Colon (tissue), 2 donors: ENCODE results near the gene RHBDD1.

Experiments used
- FAIRE-seq: peaks from 2 replicates; lab custom pipeline; 2012; peaks lifted over from hg19 to GRCh38; lab: Jason Lieb, UNC
- donor health status: control.
- donor health status: control.

Gene RHBDD1, protein sequence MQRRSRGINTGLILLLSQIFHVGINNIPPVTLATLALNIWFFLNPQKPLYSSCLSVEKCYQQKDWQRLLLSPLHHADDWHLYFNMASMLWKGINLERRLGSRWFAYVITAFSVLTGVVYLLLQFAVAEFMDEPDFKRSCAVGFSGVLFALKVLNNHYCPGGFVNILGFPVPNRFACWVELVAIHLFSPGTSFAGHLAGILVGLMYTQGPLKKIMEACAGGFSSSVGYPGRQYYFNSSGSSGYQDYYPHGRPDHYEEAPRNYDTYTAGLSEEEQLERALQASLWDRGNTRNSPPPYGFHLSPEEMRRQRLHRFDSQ

DNA sequence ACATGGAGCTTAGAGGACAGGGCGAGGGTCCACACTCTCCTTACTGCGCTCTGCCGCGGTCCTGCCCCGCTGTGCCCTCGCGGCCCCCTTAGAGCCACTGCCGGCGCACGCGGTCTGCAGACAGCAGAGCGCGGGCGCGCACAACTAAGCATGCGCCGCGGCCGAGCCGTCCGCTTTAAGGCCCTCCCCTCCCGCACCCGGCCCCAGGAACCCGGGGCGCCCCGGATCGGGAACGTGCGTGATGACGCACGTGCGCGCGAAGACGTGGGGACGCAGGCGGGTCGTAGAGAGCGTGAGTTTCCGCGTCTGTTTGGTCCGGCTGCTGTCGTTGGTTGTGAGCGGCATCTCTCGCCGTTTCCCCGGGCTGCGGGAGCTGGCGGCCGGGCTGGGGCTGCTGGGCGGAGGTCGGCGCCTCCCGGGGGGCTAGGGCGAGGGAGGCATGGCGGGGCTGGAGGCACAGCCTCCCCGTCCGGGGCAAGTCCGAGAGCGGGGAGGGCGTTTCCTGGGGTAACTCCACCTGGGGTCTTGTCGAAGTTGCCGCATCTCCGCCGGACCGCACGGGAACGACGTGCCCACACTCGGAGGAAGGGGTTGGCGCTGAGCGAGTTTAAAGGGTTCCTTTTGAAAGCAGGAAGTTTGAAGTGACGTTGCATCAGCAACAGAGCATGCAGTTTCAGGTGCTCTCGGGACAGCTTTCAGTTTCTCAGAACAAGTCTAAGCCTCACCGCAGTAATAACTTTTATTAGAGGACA, at the start of gene RHBDD1:
RHBDD1 (plus strand) TSS at position 259 of the 752 bp plus-strand sequence. CDS start 28,640 bp downstream, outside the sequence.
- FAIRE-seq = no peak

DNA sequence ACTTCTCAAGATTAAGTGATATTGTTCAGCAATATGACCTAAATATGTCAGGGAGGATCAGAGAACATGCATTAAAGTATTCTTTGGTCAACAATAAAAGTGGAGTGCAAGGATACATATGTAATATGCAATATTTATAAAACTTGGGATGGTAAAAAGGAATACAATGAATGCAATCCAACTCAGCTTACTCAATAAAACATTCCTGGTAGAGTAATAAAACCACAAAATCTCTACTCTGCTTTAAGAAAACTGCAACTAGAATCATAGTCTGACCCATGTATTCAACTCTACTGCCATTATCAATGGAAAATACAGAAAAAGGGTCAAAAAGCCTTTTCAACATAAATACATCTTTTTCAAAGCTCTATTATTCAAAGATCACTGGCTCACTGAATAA, 47.8 kb upstream of the RHBDD1 start:
- FAIRE-seq = no peak

DNA sequence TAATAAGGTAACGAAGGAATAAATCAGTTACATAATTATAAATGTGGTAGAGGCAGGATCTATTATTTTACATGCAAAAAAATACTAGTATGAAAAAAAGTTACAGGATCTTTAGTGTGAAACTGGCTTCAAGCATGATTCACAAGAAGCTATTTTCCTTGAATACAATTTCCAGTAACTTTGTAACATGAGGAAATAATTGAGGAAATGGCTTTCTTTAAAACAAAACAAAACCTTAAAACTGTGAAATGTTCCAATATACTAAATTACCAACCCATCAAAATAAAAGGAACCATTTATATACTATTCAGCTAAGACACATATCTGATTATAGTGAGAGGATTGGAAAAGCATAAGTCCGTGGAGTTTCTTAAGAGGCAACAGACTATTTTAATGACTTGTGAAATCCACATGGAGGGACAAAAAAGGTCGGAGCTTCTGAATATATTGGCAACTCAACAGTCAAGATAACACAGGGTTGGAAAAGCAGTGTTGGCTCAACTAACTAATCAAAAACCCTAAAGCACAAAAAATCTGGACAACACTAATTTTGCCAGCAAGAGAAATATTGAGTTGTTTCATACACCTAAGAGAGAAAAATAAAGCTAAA, 46.9 kb upstream of the RHBDD1 start:
- no peak for FAIRE-seq

DNA sequence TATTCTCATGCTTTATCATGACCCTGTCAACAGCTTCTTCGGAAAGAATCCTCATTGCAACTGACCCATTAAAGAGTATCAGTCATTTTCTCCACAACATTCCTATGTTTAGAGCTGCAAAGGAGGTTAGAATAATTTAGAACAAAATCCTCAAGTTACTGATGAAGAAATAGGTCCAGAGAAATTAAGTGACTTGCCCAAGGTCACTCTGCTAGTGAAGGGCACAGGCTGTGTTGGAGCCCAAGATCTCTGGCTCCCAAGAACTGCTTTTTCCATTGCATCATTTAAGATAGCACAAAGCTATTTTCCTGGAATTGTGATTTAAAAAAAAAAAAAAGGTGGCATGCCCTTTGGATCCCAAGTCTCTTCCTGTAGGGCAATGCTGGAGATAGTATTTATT, 45.8 kb upstream of the RHBDD1 start:
- FAIRE-seq = no peak

DNA sequence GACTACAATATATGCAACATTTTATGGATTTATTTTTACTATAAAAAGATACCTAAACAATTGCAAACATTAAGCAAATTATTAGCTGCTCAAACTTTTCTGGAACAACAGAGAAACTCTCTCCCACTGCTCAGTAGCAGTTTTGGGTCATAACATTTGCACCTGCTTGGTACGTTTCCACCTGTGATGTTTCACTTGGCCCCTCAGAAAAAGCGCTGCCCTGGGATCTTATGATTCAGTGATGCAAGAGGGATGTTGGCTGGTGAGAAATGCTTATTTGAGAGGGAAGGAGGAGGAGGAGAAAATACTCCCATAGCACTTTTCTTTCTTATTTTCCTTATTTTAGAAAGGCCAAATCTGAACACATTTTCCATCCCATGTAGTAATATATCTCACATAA, 45.4 kb upstream of the RHBDD1 start:
- no peak for FAIRE-seq

DNA sequence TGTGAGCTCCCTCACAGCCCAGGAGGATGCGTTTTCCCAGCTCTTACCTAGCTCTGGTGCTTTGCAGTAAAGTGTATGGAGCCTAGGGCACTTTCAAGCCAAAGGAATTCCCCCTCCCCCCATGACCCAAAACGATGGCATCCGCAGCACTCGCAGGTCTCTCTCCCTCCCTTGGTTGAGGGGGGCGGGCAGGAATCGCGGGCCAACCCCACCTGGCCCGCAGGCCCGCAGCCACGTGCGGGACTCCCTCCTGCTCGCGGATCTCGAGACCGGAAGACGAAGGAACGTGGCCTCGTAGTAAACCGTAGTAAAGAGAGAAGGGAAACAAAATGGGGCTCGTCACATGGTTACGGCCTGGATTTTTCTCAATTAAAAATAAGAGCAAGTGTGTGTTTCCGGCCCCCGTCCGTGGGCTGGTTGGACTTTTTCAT, 44.8 kb upstream of the RHBDD1 start:
- FAIRE-seq = no peak

DNA sequence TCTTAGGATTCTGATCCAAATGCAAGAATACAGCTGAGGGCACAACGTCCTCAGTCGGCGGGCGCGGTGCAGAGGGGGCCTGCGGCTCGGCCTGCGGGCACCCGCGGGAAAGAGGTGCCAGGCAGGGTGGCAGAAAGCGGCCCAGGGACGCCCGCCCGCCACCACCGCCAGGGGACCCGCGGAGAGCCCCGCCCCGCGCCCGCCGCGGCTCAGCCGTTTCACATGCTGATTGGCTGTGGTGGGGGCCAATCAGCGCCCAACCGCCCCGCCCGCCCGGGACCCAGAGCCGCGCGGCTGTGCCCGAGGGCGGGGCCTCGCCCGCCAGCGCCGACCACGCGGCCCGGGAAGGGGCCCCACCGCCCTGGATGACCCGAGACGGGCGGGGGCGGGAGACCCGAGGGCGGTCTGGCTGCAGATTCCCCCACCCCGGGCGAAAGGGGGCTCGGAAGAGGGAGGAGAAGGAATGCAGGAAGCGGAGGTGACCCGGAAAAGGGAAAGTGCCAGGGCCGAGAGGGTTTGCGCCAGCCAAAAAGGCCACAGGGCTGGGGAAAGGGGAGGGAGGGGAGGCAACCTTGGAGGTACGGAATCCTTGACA, 44.3 kb upstream of the RHBDD1 start:
- no peak for FAIRE-seq

DNA sequence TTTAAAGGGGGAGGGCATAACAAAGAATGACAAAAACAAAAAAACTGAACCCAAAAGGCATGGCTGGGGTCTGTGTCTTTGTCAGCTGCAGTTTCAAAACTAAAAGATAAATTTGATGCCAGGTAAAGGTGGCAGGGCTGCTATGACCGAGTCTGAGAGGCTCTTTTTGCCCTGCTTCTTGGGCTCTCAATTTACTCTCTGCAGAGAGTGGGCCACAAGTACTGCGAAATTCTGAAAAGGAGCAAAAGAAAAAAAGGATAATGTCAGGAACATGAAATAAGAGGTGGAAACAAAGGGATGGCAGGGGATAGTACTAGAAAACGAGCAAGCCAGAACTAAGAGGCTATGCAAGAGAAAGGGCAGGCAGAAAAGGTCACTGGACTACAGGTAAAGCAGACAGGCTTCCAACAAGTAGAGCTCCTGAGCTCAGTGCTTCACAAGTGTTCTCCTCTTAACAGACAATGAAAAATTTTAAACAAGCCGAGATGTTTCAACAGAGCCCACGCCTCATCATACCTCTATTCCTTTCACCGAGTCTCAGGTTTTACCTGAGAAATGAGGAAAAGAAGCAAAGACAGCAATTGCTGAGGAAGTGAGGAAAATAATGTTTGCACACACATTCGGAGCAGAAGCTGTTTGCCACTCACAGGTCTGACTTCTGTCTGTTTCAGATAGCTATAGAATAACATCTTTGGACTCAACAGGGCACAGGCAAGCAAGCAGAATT, 43.5 kb upstream of the RHBDD1 start:
- no peak for FAIRE-seq

DNA sequence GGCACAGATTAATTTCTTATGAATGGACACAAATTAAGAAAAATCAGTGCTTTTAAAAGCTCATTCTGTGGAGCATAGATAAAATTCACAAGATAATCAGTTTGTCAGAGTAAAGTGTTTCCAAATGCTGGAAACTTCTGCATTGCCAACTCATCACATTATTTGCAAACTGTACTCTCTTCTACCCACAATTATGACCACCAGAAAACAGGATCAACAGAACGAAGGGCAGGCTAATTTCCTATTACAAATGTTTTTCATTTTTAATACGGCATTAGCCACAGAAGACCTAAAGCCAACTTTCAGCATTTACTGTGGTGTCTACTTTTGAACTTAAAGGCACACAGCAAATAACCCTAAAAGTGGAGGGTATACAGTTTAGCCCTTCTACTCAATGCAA, 42.2 kb upstream of the RHBDD1 start:
- FAIRE-seq = no peak

DNA sequence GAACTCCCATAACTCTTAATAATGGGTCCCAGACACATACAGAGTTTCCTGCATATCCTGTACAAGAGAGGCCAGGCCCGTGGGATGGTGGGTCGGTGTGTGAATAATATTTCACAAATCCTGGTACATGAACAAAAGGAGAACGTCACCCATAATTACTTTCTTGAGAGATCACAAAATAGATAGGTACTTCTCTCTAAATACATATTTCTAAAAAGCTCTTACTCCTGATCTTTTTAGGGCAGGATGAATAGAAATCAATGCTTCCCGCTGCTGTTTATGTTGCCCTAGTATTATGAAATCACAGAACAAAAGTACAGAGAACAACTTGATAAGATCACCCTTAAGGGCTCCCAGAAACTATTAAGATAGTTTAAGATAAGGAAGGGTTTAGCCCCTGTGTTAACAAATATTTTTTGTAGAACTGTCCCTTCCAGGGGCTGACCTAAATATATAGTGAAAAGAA, 41.6 kb upstream of the RHBDD1 start:
- FAIRE-seq = no peak

DNA sequence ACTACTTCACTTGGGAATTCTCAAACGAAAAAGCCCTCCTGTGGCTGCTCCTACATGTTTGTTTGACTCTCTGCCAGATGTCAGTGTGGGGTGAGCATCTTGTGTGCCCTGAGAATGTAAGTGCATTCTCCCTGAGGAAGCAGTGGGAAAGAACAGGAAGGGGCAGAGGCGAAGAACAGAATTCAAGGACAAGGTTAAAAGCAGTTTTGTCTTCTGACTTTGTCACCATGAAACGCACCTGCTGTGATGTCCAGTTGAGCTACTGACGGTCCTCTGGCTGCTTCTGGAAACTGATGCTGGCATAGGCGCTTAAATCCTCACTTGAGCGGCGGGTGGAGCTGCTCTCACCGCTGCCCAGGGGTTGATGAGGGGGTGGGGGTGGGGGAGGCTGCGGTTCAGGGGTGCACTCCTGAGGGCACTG, 41.1 kb upstream of the RHBDD1 start:
- FAIRE-seq = no peak

DNA sequence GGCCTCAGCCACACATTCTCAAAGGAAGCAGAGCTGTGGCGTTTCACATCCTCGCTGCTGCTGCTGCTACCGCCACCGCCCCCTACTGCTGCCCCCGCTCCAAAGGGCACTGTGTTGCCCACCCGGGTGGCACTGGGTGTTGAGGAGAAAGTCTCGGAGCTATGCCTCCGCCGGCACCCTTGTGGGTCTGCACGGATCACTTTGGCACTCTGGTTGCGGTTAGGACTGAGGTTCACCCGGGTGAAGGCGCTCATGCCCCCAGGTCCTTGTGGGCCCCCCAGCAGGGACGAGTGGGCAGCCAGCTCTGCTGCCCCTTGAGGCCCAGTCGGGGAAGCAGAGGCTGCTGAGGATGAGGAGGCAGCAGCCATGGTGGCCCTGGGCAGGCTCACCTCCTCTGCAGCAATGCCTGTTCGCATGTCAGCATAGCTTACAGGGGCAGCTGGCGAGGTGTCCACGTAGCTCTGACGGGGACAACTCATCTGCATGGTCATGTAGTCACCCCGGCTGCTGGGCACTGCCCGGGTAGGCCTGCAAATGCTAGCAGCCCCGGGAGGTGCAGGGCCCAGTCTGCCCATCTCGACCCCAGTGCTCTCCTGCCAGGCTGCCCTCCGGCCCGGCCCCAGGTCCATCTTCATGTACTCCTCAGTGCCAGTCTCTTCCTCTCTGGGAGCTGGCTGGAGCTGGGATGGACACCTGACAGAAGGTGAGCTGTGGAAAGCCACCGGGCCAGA, 40.4 kb upstream of the RHBDD1 start:
- FAIRE-seq = no peak

DNA sequence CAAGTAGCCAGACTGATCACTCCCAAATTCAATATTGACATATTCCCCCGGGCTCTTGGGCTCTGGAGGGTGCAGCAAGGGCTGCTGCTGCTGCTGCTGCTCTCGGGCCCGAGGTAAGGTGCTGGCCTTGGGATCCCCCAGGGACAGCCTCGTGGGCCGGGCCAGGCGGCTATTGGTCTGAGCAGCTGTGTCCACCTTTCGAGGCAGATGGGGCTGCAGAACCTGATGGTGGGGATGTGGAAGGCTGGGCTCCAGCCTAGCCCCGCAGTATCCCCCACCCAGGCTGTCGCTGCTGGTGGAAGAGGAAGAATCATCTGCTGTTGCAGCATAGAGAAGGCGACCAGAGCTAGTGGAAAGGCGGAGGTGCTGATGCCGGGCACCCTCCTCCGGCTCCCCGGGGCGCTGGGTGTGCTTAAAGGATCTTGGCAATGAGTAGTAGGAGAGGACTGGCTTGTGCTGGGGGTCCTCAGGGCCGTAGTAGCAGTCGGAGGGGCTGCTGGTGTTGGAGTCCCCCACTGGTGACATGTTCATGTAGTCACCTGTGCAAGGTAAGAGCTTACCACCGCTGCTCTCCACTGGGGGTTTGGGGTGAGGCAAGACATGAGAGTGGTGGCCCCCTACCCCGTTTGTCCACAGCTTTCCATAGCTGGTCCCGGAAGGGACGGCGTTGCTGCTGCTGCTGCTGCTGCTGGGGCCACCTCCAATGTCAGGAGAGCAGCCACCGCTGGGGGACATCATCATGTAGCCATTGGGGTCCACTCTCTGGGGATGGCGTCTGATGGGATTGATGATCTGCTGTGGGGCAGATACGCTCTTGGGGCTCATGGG, 39.6 kb upstream of the RHBDD1 start:
- FAIRE-seq = no peak

DNA sequence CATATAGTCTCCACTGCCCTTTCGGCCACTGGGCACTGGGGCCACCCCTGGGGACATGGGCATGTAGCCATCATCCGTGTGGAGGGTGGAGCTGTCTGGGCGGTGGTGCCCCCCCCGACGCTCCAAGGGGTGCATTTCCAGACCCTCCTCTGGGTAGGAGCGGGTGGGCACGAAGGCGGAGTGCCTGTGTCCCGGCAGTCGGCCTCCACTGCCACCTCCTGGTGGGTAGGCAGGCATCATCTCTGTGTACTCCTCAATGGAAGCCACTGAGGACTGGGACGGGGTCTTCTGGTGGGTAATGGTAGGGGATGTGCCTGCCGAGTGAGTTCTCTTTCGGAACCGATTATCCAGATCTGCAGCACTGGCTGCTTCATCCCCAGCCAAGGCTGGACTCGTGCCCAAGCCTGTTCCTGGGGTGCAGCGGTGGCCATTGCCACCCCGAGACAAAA, 39.0 kb upstream of the RHBDD1 start:
- FAIRE-seq = no peak

DNA sequence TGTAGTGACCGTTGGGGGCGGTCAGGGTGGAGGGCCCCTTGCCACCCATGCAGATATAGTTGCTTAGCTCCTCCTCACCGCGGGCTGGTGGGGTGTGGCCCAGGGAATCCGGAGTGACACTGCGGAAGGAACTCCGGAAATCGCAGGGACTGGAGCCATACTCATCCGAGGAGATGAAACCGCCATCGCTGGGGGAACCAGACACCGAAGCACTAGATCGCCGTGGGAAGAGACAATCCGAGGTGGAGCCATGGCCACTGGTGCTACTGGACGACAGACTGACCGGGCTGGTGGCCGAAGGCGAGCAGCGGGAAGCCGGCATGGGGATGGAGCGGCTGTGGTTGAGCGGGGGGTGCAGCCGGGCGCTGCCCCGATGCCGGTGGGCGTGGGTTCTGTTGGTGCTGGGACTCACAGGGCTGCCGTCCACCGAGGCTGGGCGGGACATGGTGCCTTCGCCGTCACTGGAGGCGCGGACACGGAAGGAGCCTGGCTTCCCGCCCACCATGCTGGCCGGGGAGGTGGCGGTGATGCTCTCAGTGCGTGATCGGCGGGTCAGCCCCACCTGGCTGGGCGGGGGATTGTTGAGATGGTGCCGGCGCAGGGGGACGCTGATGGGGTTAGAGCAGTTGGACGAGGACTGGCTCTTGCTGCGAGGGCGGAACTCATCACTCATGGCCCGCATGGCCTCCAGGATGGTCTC, 38.4 kb upstream of the RHBDD1 start:
- FAIRE-seq = no peak

DNA sequence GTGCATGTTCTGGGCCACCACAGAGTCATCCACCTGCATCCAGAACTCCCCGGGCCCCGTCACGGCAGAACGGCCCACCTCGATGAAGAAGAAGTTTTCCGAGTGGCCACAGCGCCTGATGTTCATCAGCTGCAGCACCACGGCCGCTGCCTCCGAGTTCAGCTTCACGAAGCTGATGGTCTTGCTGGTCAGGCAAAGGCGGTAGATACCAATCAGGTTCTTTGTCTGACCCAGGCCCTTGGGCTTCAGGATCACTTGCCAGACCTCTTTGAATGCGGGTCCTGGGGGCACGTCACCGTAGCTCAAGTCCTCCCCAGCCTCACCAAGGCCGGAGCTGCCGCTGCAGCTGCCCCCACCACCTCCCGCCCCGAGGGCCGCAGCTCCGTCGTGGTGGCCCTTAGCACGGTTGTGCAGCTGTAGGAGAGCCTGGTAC, 37.8 kb upstream of the RHBDD1 start:
- no peak for FAIRE-seq

DNA sequence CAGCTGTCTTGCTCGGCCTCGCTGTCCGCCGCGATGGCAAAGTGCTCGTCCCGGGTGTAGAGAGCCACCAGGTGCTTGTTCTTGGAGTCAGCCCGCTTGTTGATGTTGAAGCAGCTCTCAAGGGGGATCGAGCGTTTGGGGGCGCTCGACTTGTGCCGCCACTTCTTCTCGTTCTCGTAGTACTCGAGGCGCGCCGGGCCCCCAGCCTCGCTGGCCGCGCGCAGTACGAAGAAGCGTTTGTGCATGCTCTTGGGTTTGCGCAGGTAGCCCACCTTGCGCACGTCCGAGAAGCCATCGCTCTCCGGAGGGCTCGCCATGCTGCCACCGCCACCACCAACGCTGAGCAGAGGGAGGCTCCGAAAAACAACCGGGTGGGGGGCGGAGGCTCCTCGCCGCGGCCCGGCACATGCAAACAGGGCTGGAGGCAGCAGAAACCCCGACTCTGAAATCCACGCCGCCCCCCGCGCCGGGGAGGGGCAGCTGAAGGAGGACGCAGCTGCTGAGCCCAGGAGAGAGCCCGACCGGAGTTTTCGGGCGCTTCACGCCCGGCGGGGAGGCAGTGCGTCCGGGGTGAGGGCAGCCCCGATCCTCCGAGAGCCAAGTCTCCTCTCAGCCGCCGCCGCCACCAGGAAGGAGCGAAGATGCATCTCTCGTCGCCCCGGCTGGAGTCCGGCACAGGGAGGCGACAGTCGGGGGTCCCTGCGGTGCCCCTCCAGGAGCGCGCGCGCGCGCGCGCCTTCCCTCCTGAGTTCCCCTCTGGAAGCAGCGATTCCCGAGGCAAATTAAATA, 37.2 kb upstream of the RHBDD1 start:
- no peak for FAIRE-seq

DNA sequence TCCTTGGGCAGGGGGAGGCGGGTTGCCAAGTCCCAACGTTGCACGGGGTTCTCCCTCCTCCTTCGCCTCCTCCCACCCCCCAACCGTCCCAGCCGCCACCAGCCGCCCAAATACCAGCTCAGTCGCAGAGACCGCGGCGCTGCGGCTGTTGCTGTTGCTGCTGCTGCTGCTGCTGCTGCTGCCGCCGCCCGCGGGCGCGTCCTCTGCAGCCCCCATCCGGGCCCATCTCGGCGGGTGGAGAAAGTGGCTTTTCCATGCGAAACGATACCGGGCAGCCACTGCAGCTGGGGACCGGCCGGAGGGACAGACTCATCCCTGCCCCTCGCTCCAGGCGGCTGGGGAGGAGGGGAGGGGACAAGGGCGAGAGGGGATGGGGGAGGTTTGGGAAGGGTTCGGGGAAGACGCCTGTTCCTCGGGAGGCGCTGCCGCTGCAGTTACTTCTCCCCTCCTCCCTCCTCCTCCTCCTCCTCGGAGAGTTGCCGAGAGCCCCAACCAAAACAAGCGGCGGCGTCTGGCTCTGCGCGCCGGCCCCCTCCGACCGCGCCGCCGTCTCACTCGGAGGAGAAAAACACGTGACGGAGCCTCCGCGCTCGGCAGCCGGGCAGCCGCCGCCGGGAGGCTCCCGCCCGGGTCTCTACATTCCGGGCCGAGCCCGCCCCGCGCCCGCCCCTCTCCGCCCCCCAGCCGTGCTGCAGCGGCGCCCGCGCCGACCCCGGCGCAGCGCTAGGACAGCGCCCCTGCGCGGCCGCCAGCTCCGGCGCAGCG, 36.5 kb upstream of the RHBDD1 start, which contains the start of gene IRS1:
IRS1 (minus strand) TSS at position 610 of the 765 bp plus-strand sequence. CDS start 1,082 bp downstream, outside the sequence.
- no peak for FAIRE-seq
